ENCODE data around the gene KIF1A. TPM values are rescaled to one million over a fixed set of nuclear protein-coding genes. Genes with fewer than 3 reads are reported as not detected.

KIF1A gene
- total and polyA plus RNA-seq, 2 of the 8 experiments (the other 6 are each of a cell fraction or from before 2014, with no cell fraction given), result 61.3 to 281 TPM

DNA sequence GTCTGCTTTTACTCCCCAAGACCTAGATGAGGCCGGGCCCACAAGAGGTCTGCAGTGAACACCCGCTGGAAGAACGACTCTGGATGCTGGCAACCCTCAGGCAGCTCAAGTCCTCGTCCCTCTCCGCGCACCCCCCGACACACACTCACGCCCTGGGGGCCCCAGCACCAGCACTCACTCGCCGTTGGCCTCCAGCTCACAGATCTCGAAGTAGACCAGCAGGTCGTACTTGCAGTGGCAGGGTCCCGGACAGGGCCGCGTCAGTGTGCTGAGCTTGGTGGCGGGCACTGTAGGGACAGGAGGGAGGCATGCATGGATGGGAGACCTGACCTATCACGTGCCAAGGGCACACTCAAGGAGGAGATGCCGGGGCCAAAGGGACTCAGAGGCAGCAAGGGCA lies 78.9 kb downstream of the KIF1A start (continued):
- no peak for TF ChIP-seq SIX5 (IDR thresholded peaks at IDR 0.05; ENCODE audit: low read depth, low read length)
